Panc1 (cell line): ENCODE results near the gene SOX30.

ENCODE experiments used
- CTCF ChIP-seq: fragments of 450-650 bp; IDR thresholded peaks from 2 replicates; pipeline ENCODE4 v1.5.1; 2017; ENCODE audit warnings: mild to moderate bottlenecking
- TCF7L2 ChIP-seq: IDR thresholded peaks from 2 replicates; pipeline ENCODE4 v1.6.1; 2011; ENCODE audit warnings: mild to moderate bottlenecking, low read depth, low read length, inconsistent platforms

GRCh38 chr5:157620776-157621175, 31.5 kb downstream of the SOX30 start:
- no peak for TF ChIP-seq CTCF
- TF ChIP-seq TCF7L2 = no peak
